ENCODE results near the gene TTC21A. TPM values are rescaled to one million over a fixed set of nuclear protein-coding genes. Genes with fewer than 3 reads are reported as not detected.

Gene TTC21A
- total RNA-seq, 1 donor from 2014 or later: 3.9 TPM

- Histone ChIP-seq H3K4me2 (ENCODE audit: low read length) (no peak overlapping the region), H3K9me3 (ENCODE audit: insufficient read depth, low read depth, low read length) (no peaks in the 10 kb centered on the region), H3K9ac (ENCODE audit: low read length) (no peak overlapping the region), H3K79me2 (ENCODE audit: insufficient read depth, low read length) (no peaks in the 10 kb centered on the region), H3K27me3 (ENCODE audit: insufficient read depth, low read length) (no peaks in the 10 kb centered on the region), H2AFZ (ENCODE audit: low read depth, low read length) (no peak overlapping the region), H3K36me3 (ENCODE audit: insufficient read depth, low read length) (peaks cover 26% of the 10 kb centered on the region), H3K4me1 (ENCODE audit: insufficient read depth, low read length) (no peaks in the 10 kb centered on the region), H3K27ac (ENCODE audit: low read depth, low read length) (no peak overlapping the region), H3K4me3 (ENCODE audit: insufficient read depth, low read depth, low read length) (no peak overlapping the region), H4K20me1 (ENCODE audit: insufficient read depth, low read length) (no peaks in the 10 kb centered on the region)
- DNase-seq (ENCODE audit: low read depth) (no peak), FAIRE-seq (no peak)
- TF ChIP-seq EZH2 (IDR thresholded peaks at IDR 0.05; ENCODE audit: insufficient read depth, low read length) (no peak), CTCF (IDR thresholded peaks at IDR 0.05; ENCODE audit: insufficient read depth, low read depth, low read length) (no peak)
- no peak overlapping the region for H3K4me3 Mint-ChIP-seq (ENCODE audit: unreplicated experiment)
- H3K4me1 Mint-ChIP-seq (ENCODE audit: low read depth, unreplicated experiment): no peaks in the 10 kb centered on the region
- H3K27me3 Mint-ChIP-seq (ENCODE audit: low read depth, unreplicated experiment): no peaks in the 10 kb centered on the region
- H3K27ac Mint-ChIP-seq (ENCODE audit: unreplicated experiment): no peak overlapping the region
- peaks cover 21% of the 10 kb centered on the region for H3K36me3 Mint-ChIP-seq (ENCODE audit: low read depth, unreplicated experiment)
- peaks cover 1% of the 10 kb centered on the region for H3K9me3 Mint-ChIP-seq (ENCODE audit: unreplicated experiment)
Measured at GRCh38 chr3:39079530-39079929, 27.9 kb upstream of the TTC21A start.

GRCh38 chr3:39080026-39080425, 27.5 kb upstream of the TTC21A start:
- TF ChIP-seq EZH2 (IDR thresholded peaks at IDR 0.05; ENCODE audit: insufficient read depth, low read length) (no peak), CTCF (IDR thresholded peaks at IDR 0.05; ENCODE audit: insufficient read depth, low read depth, low read length) (no peak)
- Histone ChIP-seq H2AFZ (ENCODE audit: low read depth, low read length) (no peak overlapping the region), H3K36me3 (ENCODE audit: insufficient read depth, low read length) (peaks cover 22% of the 10 kb centered on the region), H3K4me2 (ENCODE audit: low read length) (no peak overlapping the region), H4K20me1 (ENCODE audit: insufficient read depth, low read length) (no peaks in the 10 kb centered on the region), H3K9me3 (ENCODE audit: insufficient read depth, low read depth, low read length) (no peaks in the 10 kb centered on the region), H3K4me1 (ENCODE audit: insufficient read depth, low read length) (no peaks in the 10 kb centered on the region), H3K9ac (ENCODE audit: low read length) (no peak overlapping the region), H3K27ac (ENCODE audit: low read depth, low read length) (no peak overlapping the region), H3K79me2 (ENCODE audit: insufficient read depth, low read length) (no peaks in the 10 kb centered on the region), H3K27me3 (ENCODE audit: insufficient read depth, low read length) (no peaks in the 10 kb centered on the region), H3K4me3 (ENCODE audit: insufficient read depth, low read depth, low read length) (no peak overlapping the region)
- Mint-ChIP-seq H3K4me3 (ENCODE audit: unreplicated experiment) (no peak overlapping the region), H3K9me3 (ENCODE audit: unreplicated experiment) (no peaks in the 10 kb centered on the region), H3K27ac (ENCODE audit: unreplicated experiment) (no peak overlapping the region), H3K27me3 (ENCODE audit: low read depth, unreplicated experiment) (no peaks in the 10 kb centered on the region), H3K4me1 (ENCODE audit: low read depth, unreplicated experiment) (no peaks in the 10 kb centered on the region), H3K36me3 (ENCODE audit: low read depth, unreplicated experiment) (peaks cover 16% of the 10 kb centered on the region)
- DNase-seq (ENCODE audit: low read depth) (no peak), FAIRE-seq (no peak)

GRCh38 chr3:39082666-39083313, 24.7 kb upstream of the TTC21A start:
- Mint-ChIP-seq H3K36me3 (ENCODE audit: low read depth, unreplicated experiment) (peaks cover 23% of the 10 kb centered on the region), H3K9me3 (ENCODE audit: unreplicated experiment) (no peaks in the 10 kb centered on the region), H3K27ac (ENCODE audit: unreplicated experiment) (no peak overlapping the region), H3K27me3 (ENCODE audit: low read depth, unreplicated experiment) (no peaks in the 10 kb centered on the region), H3K4me1 (ENCODE audit: low read depth, unreplicated experiment) (no peaks in the 10 kb centered on the region), H3K4me3 (ENCODE audit: unreplicated experiment) (no peak overlapping the region)
- Histone ChIP-seq H3K4me2 (ENCODE audit: low read length) (no peak overlapping the region), H3K4me3 (ENCODE audit: insufficient read depth, low read depth, low read length) (no peak overlapping the region), H3K36me3 (ENCODE audit: insufficient read depth, low read length) (peaks cover 17% of the 10 kb centered on the region), H3K79me2 (ENCODE audit: insufficient read depth, low read length) (no peaks in the 10 kb centered on the region), H2AFZ (ENCODE audit: low read depth, low read length) (no peak overlapping the region), H3K27me3 (ENCODE audit: insufficient read depth, low read length) (no peaks in the 10 kb centered on the region), H3K9ac (ENCODE audit: low read length) (no peak overlapping the region), H4K20me1 (ENCODE audit: insufficient read depth, low read length) (no peaks in the 10 kb centered on the region), H3K4me1 (ENCODE audit: insufficient read depth, low read length) (no peaks in the 10 kb centered on the region), H3K9me3 (ENCODE audit: insufficient read depth, low read depth, low read length) (no peaks in the 10 kb centered on the region), H3K27ac (ENCODE audit: low read depth, low read length) (no peak overlapping the region)
- DNase-seq (ENCODE audit: low read depth): no peak
- TF ChIP-seq CTCF (IDR thresholded peaks at IDR 0.05; ENCODE audit: insufficient read depth, low read depth, low read length) (no peak), EZH2 (IDR thresholded peaks at IDR 0.05; ENCODE audit: insufficient read depth, low read length) (no peak)
- no peak for FAIRE-seq

Measured in astrocyte (in vitro differentiated cells and primary cell).